ENCODE data around the gene WRAP73. TPM values are rescaled to one million over a fixed set of nuclear protein-coding genes. Genes with fewer than 3 reads are reported as not detected.

The WRAP73 gene
- total RNA-seq, 2 experiments from 2014 or later, result 22.3 to 22.7 TPM

DNA sequence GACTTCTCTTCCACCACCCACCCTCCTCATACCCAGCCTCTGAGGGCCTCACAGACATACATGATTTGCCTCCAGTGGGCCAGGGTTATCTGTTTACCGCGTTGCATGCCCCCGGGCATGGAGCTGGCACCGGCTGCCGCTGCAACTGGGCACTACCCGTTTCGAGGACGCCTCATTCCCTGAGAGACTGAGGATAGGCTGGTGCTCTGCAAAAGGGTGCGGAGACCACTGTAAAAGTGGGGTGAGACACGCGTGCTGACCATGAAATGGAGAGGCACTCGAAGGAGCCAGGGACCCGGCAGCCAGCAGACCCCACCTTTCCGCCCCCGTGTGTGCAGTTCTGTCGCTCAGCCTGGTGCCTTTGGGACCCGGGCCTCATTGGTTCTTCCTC is 23.1 kb upstream of the WRAP73 start:
- ChIA-PET POLR2A (no interaction called here), CTCF (no interaction called here)
- intact Hi-C loops (cut with DNase I, micrococcal nuclease), result no loop called here
- peaks cover 22% of the 10 kb centered on the region for H3K4me1 ChIP-seq (ENCODE audit: insufficient read depth, low read length)
- H3K36me3 ChIP-seq (ENCODE audit: insufficient read depth, low read length), result no peaks in the 10 kb centered on the region
- H3K4me3 Mint-ChIP-seq, result no peak overlapping the region
- ATAC-seq (ENCODE audit: poor library complexity) (no peak), DNase-seq (no peak)
- H3K27ac ChIP-seq (ENCODE audit: low read depth in 1 of 2, low read length in 2 of 2), result no peak overlapping the region
- H3K9me3 Mint-ChIP-seq, result no peaks in the 10 kb centered on the region
- H3K4me3 ChIP-seq (ENCODE audit: low read length), result no peak overlapping the region
- H3K9me3 ChIP-seq (ENCODE audit: control insufficient read depth in 1 of 2, insufficient read depth in 1 of 2, low read length in 2 of 2), result no peaks in the 10 kb centered on the region
- peaks cover 0 to 4% of the 10 kb centered on the region in 2 experiments for H3K27me3 ChIP-seq (ENCODE audit: control insufficient read depth in 1 of 2, insufficient read depth in 2 of 2, low read length in 2 of 2)
- TF ChIP-seq, protein P1, sequence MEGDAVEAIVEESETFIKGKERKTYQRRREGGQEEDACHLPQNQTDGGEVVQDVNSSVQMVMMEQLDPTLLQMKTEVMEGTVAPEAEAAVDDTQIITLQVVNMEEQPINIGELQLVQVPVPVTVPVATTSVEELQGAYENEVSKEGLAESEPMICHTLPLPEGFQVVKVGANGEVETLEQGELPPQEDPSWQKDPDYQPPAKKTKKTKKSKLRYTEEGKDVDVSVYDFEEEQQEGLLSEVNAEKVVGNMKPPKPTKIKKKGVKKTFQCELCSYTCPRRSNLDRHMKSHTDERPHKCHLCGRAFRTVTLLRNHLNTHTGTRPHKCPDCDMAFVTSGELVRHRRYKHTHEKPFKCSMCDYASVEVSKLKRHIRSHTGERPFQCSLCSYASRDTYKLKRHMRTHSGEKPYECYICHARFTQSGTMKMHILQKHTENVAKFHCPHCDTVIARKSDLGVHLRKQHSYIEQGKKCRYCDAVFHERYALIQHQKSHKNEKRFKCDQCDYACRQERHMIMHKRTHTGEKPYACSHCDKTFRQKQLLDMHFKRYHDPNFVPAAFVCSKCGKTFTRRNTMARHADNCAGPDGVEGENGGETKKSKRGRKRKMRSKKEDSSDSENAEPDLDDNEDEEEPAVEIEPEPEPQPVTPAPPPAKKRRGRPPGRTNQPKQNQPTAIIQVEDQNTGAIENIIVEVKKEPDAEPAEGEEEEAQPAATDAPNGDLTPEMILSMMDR (IDR thresholded peaks at IDR 0.05), result no peak
- H3K27me3 Mint-ChIP-seq, result peaks cover 9% of the 10 kb centered on the region
- no peak overlapping the region for H3K27ac Mint-ChIP-seq
- H3K36me3 Mint-ChIP-seq (ENCODE audit: low read depth), result no peaks in the 10 kb centered on the region
- peaks cover 10% of the 10 kb centered on the region for H3K4me1 Mint-ChIP-seq (ENCODE audit: low read depth)

GRCh38 chr1:3672231-3672970 is 22.5 kb upstream of the WRAP73 start:
- TF ChIP-seq, protein P1 (IDR thresholded peaks at IDR 0.05), result no peak

DNA sequence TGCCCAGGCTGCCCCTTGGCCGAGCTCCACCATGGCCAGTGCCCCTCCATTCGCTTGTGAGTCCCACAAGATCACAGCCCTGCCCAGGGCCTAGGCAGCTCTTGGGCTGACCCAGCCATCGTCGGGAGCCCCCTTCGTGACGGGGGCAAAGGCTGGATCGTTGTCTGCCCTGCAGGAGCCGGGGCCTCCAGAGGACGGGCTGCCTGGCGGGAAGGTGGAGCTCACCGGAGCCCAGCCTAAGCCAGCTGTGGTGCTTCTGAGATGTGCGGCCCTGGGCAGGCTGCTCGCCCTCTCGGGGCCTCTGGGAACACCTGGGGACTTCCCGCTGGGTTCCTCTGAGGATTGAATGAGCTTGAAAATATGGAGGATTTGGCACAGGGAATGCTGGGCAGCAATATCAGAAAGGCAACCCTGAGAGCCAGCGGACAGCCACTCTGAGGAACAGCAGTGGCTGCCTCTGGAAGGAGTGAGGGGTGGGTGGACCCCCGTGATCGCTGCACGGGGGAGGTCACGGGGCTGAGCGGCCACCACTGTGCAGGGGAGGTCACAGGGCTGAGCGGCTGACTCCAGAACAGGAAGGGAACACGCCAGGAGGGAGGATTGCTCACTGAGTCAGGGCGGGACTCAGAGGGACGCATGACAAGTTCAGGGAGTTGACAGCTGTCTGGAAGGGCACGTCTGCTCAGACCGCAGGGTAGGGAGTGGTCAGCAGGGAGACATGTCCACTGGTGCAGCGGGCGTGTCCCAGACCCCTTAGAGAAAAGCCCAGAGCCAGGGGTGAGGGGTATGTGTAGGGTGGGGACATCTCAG is 21.7 kb upstream of the WRAP73 start:
- Histone ChIP-seq H3K9me3 (ENCODE audit: control insufficient read depth in 1 of 2, insufficient read depth in 1 of 2, low read length in 2 of 2) (no peaks in the 10 kb centered on the region), H3K27ac (ENCODE audit: low read depth in 1 of 2, low read length in 2 of 2) (no peak overlapping the region), H3K4me1 (ENCODE audit: insufficient read depth, low read length) (peaks cover 9% of the 10 kb centered on the region), H3K36me3 (ENCODE audit: insufficient read depth, low read length) (no peaks in the 10 kb centered on the region), H3K27me3 (ENCODE audit: control insufficient read depth in 1 of 2, insufficient read depth in 2 of 2, low read length in 2 of 2) (peaks cover 0 to 7% of the 10 kb centered on the region in 2 experiments), H3K4me3 (ENCODE audit: low read length) (no peak overlapping the region)
- Mint-ChIP-seq H3K4me3 (no peak overlapping the region), H3K27me3 (peaks cover 13% of the 10 kb centered on the region), H3K9me3 (no peaks in the 10 kb centered on the region), H3K4me1 (ENCODE audit: low read depth) (no peaks in the 10 kb centered on the region), H3K27ac (no peak overlapping the region), H3K36me3 (ENCODE audit: low read depth) (no peaks in the 10 kb centered on the region)
- intact Hi-C loops (cut with DNase I, micrococcal nuclease), result no loop called here
- no peak for DNase-seq
- TF ChIP-seq, protein P1 (IDR thresholded peaks at IDR 0.05), result no peak
- CTCF ChIA-PET, result no interaction called here
- POLR2A ChIA-PET, result no interaction called here
- ATAC-seq (ENCODE audit: poor library complexity), result no peak

More at GRCh38 chr1:3672231-3672970, 22.5 kb upstream of the WRAP73 start:
- intact Hi-C loops (cut with DNase I, micrococcal nuclease), result no loop called here
- Mint-ChIP-seq H3K9me3 (no peaks in the 10 kb centered on the region), H3K27me3 (peaks cover 9% of the 10 kb centered on the region), H3K4me3 (no peak overlapping the region), H3K27ac (no peak overlapping the region), H3K36me3 (ENCODE audit: low read depth) (no peaks in the 10 kb centered on the region), H3K4me1 (ENCODE audit: low read depth) (peaks cover 4% of the 10 kb centered on the region)
- Histone ChIP-seq H3K36me3 (ENCODE audit: insufficient read depth, low read length) (no peaks in the 10 kb centered on the region), H3K27ac (ENCODE audit: low read depth in 1 of 2, low read length in 2 of 2) (no peak overlapping the region), H3K9me3 (ENCODE audit: control insufficient read depth in 1 of 2, insufficient read depth in 1 of 2, low read length in 2 of 2) (no peaks in the 10 kb centered on the region), H3K27me3 (ENCODE audit: control insufficient read depth in 1 of 2, insufficient read depth in 2 of 2, low read length in 2 of 2) (peaks cover 0 to 5% of the 10 kb centered on the region in 2 experiments), H3K4me3 (ENCODE audit: low read length) (no peak overlapping the region), H3K4me1 (ENCODE audit: insufficient read depth, low read length) (peaks cover 17% of the 10 kb centered on the region)
- ATAC-seq (ENCODE audit: poor library complexity) (no peak), DNase-seq (no peak)
- POLR2A ChIA-PET, result no interaction called here
- CTCF ChIA-PET, result no interaction called here
